ENCODE measurements around the gene THSD4. TPM values are rescaled to one million over a fixed set of nuclear protein-coding genes. Genes with fewer than 3 reads are reported as not detected.

The THSD4 gene
- total RNA-seq, 1 experiment from 2014 or later, result 65.4 TPM

GRCh38 chr15:71662306-71662705, 547.0 kb downstream of the THSD4 start:
- Histone ChIP-seq H3K27me3 (ENCODE audit: control insufficient read depth, insufficient read depth, low read length) (no peaks in the 10 kb centered on the region), H3K4me3 (ENCODE audit: low read depth in 2 of 2, low read length in 2 of 2) (no peak overlapping the region), H3K36me3 (ENCODE audit: control insufficient read depth, insufficient read depth, low read length) (no peaks in the 10 kb centered on the region), H3K27ac (ENCODE audit: low read length) (no peak overlapping the region), H3K4me1 (ENCODE audit: control insufficient read depth, insufficient read depth, low read length) (no peaks in the 10 kb centered on the region), H3K9me3 (ENCODE audit: control insufficient read depth, insufficient read depth, low read depth, low read length) (no peaks in the 10 kb centered on the region)
- ChIA-PET CTCF (no interaction called here), POLR2A (no interaction called here)
- intact Hi-C loops (cut with micrococcal nuclease; ENCODE audit: unreplicated experiment), result no loop called here
- TF ChIP-seq CTCF (IDR thresholded peaks at IDR 0.05) (no peak), TCF7L2 (IDR thresholded peaks at IDR 0.05; ENCODE audit: low read depth, low read length) (no peak), SIN3A (IDR thresholded peaks at IDR 0.05; ENCODE audit: borderline replicate concordance, insufficient read depth, low read depth, low read length) (no peak), POLR2AphosphoS5 (IDR thresholded peaks at IDR 0.05; ENCODE audit: low read depth, low read length) (no peak), REST (IDR thresholded peaks at IDR 0.05; ENCODE audit: insufficient read depth in 1 of 2, low read depth in 2 of 2, low read length in 1 of 2) (no peak)
- DNase-seq (ENCODE audit: low read depth, low spot score) (no peak), ATAC-seq (no peak)
- in situ Hi-C loops (cut with HindIII; ENCODE audit: low pct_unique_long_range_greater_than_20kb, low sequenced_read_pairs), result no loop called here
- BruUV-seq (replicated peaks), result no TSS peak

- TF ChIP-seq TCF7L2 (IDR thresholded peaks at IDR 0.05; ENCODE audit: low read depth, low read length) (no peak), CTCF (IDR thresholded peaks at IDR 0.05) (no peak), SIN3A (IDR thresholded peaks at IDR 0.05; ENCODE audit: borderline replicate concordance, insufficient read depth, low read depth, low read length) (no peak), REST (IDR thresholded peaks at IDR 0.05; ENCODE audit: insufficient read depth in 1 of 2, low read depth in 2 of 2, low read length in 1 of 2) (no peak), POLR2AphosphoS5 (IDR thresholded peaks at IDR 0.05; ENCODE audit: low read depth, low read length) (no peak)
- DNase-seq (ENCODE audit: low read depth, low spot score) (no peak), ATAC-seq (no peak)
- no TSS peak for BruUV-seq (replicated peaks)
- Histone ChIP-seq H3K4me3 (ENCODE audit: low read depth in 2 of 2, low read length in 2 of 2) (no peak overlapping the region), H3K27me3 (ENCODE audit: control insufficient read depth, insufficient read depth, low read length) (no peaks in the 10 kb centered on the region), H3K36me3 (ENCODE audit: control insufficient read depth, insufficient read depth, low read length) (no peaks in the 10 kb centered on the region), H3K9me3 (ENCODE audit: control insufficient read depth, insufficient read depth, low read depth, low read length) (no peaks in the 10 kb centered on the region), H3K4me1 (ENCODE audit: control insufficient read depth, insufficient read depth, low read length) (no peaks in the 10 kb centered on the region), H3K27ac (ENCODE audit: low read length) (no peak overlapping the region)
- POLR2A ChIA-PET, result no interaction called here
- in situ Hi-C loops (cut with HindIII; ENCODE audit: low pct_unique_long_range_greater_than_20kb, low sequenced_read_pairs), result no loop called here
- intact Hi-C loops (cut with micrococcal nuclease; ENCODE audit: unreplicated experiment), result no loop called here
- CTCF ChIA-PET, result no interaction called here
Observed at GRCh38 chr15:71664622-71665021, 549.4 kb downstream of the THSD4 start.
